ENCODE measurements around the gene FOXD4L1.
"Not testable (repeated sequence)": the region's sequence is repeated elsewhere in the genome, so short reads cannot be mapped to it uniquely, and the experiment has no call there.

FOXD4L1 gene

DNA sequence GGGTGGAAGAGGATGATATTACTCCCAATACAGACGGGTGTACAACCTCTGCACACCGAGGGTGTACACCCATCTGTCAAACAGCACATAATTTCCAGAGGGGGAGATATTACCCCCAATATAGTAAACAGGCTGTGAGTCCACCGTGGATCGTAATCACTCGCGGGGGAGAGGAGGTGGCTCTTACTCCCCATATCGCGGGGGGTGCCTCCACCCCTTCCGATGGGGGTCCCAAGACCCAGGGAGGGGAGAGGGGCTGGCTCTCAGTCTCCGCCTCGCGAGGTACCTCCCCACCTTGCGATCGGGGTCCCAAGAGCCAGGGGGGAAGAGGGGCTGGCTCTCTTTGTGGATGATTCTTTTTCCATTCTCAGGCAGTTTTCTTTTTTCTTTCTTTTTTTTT lies 13.4 kb downstream of the FOXD4L1 start:
- peaks cover 46% of the 10 kb centered on the region for H3K27me3 Mint-ChIP-seq (ENCODE audit: low read depth)
- H3K4me1 Mint-ChIP-seq; H3K9me3 Mint-ChIP-seq; H3K36me3 Mint-ChIP-seq (ENCODE audit: low read depth); H3K4me3 Mint-ChIP-seq; H3K27ac Mint-ChIP-seq: not testable (repeated sequence)

DNA sequence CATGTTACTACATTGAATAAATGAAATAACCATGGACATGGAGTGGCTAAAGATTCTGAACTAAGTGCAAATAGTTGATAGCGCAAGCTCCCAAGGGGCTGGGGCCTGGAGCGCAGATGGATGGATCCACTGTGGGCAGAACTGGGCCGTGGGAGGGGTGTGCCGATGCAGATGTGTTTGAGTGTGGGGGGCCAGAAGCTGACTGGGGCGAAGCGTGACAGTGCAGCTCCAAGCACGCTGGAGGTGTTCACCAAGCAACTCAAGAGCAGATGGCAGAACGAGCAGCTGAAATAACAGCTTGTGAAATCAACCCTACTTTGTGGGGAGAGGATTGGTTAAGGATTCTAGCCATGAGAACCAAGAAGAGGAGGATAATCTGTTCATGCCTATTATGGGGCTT lies 17.0 kb downstream of the FOXD4L1 start:
- not testable (repeated sequence) for H3K27ac Mint-ChIP-seq; H3K4me1 Mint-ChIP-seq; H3K9me3 Mint-ChIP-seq; H3K4me3 Mint-ChIP-seq; H3K36me3 Mint-ChIP-seq (ENCODE audit: low read depth)
- H3K27me3 Mint-ChIP-seq (ENCODE audit: low read depth) = peaks cover 17% of the 10 kb centered on the region

DNA sequence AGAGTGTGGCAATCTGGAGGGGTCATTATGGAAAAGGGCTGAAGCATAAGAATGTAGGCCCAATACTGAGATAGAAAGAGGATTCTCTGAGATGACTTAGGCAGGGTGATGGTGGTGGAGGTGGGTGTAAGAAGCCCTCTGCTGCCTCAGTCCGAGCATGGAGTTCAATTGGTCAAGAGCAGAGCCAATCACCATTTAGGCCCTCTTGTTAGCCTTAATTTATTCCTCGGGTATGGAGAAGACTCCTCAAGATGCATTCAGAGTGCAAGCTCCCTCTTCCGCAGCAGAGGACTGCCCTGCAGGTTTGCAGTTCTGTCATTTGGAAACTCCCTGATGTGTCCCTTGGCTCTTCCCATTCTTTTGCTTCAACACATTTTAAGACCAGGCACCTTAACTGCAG lies 17.5 kb downstream of the FOXD4L1 start:
- Mint-ChIP-seq H3K4me1 (peaks cover 10% of the 10 kb centered on the region), H3K27me3 (ENCODE audit: low read depth) (peaks cover 17% of the 10 kb centered on the region)
- not testable (repeated sequence) for H3K4me3 Mint-ChIP-seq; H3K27ac Mint-ChIP-seq; H3K36me3 Mint-ChIP-seq (ENCODE audit: low read depth); H3K9me3 Mint-ChIP-seq

DNA sequence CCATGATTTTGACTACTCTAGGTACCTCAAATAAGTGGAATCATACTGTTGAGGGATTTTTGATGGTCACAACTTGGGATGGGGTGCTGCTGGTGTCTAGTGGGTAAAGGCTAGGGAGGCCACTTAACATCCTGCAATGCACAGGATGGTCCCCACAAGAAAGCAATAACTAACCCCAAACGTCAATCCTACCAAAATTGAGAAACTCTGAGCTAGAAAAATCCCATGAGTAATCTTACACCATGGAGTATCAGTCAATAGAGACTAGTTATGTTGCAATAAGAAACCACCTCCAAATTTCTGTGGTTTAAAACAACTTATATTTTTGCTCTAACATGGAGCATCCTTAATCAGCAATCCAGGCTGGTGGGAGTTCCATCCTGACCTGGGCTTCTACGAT lies 18.6 kb downstream of the FOXD4L1 start:
- not testable (repeated sequence) for H3K9me3 Mint-ChIP-seq; H3K4me3 Mint-ChIP-seq; H3K27ac Mint-ChIP-seq; H3K36me3 Mint-ChIP-seq (ENCODE audit: low read depth)
- H3K27me3 Mint-ChIP-seq (ENCODE audit: low read depth) = peaks cover 16% of the 10 kb centered on the region
- H3K4me1 Mint-ChIP-seq = peaks cover 12% of the 10 kb centered on the region

DNA sequence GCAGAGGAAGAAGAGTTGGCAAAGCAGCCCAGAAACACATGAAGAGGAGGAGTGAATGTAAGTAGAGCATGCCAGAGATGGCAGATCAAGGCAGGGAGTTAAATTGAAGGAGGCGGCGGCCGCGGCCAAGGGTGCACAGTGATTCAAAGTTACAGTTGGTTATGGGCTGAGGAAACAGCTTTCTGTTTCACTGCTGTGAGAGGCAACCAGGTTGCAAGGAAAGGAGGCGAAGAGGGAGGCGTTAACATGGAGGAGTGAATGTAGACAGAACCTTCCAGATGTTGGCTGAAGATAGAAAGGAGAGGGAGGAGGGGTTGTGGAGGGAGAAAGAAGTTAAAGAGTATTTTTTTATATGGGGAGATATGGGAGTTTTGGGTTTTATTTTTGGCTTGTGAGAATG lies 22.4 kb downstream of the FOXD4L1 start:
- H3K27me3 Mint-ChIP-seq (ENCODE audit: low read depth); H3K36me3 Mint-ChIP-seq (ENCODE audit: low read depth); H3K4me1 Mint-ChIP-seq; H3K9me3 Mint-ChIP-seq: not testable (repeated sequence)
- H3K27ac Mint-ChIP-seq = peak overlapping the region; percentile 60 to 94 (median 89)
- peak overlapping the region; percentile 26 to 49 (median 30) for H3K4me3 Mint-ChIP-seq

DNA sequence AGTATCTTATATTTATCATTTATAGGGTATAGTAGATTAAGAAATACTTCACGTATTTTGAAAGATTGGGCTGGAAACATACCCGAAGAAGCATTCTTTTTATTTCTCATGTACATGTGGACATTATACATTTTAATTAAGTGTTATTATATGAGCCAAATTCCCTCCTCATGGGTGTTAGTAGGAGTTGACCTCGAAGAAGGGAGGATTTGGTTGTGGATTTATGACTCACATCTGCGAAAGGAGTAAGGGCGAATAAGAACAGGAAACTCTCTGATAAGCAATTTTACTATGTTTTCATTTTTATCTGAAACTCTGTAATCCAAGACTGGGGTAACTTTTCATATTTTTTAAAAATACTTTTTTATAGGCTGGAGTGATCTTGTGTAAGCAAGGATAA lies 23.0 kb downstream of the FOXD4L1 start:
- peak overlapping the region in 1 of 3 experiments; percentile 71 for H3K27ac Mint-ChIP-seq
- not testable (repeated sequence) for H3K4me3 Mint-ChIP-seq; H3K27me3 Mint-ChIP-seq (ENCODE audit: low read depth); H3K36me3 Mint-ChIP-seq (ENCODE audit: low read depth); H3K9me3 Mint-ChIP-seq; H3K4me1 Mint-ChIP-seq

DNA sequence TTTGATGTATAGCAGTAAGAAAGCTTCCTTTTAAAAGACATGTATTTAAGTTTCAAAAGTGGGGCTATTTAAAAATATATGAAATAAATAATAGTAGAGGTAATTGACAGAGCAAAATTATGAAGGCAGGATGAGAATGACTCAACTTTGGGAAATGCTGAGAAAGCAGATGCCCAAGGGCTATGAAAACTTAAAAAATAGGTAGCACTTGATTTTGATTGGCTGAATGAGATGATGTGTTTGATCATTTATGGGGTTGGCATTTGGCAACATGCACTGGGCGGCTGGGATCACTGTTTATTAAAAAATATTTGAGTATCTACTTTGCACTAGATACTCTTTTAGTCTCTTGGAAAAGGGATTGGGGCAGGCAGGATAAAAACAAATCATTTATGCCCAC lies 26.5 kb downstream of the FOXD4L1 start:
- H3K9me3 Mint-ChIP-seq; H3K27ac Mint-ChIP-seq; H3K36me3 Mint-ChIP-seq (ENCODE audit: low read depth); H3K4me3 Mint-ChIP-seq; H3K27me3 Mint-ChIP-seq (ENCODE audit: low read depth): not testable (repeated sequence)
- peaks cover 10% of the 10 kb centered on the region for H3K4me1 Mint-ChIP-seq

DNA sequence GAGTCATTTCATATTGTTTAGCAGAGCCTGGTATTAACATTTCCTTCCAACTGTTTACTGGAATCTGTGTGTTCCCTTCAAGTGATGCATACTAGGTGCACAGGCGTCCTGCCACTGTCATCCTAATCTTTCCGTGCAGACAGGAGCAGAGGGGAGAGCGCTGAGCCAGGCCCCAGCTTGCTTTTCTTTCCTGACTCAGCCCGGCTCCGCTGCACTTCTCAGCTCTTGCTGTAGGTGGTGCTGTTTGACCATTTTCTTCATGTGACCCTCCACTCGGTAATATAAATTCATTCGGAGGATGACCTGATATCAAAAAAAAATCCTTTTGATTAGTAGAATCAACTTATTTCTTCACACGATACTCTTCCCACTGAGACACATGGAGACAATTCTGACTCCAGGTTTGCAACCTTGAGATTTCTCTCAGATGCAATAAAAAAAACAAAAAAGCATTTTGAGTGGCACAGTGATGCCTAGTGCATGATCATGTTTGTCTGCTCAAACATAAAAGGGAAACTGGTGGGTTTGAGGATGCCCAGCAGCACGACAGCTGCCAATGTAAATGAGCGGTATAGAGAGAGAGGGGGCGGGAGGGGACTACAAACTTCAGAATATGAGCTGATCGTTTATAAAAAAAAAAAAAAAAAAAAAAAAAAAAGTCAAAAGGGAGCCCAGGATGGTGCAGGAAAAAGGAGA lies 29.0 kb downstream of the FOXD4L1 start:
- not testable (repeated sequence) for H3K27ac Mint-ChIP-seq; H3K27me3 Mint-ChIP-seq (ENCODE audit: low read depth); H3K4me3 Mint-ChIP-seq; H3K36me3 Mint-ChIP-seq (ENCODE audit: low read depth); H3K4me1 Mint-ChIP-seq; H3K9me3 Mint-ChIP-seq
- TF ChIP-seq, protein P1, sequence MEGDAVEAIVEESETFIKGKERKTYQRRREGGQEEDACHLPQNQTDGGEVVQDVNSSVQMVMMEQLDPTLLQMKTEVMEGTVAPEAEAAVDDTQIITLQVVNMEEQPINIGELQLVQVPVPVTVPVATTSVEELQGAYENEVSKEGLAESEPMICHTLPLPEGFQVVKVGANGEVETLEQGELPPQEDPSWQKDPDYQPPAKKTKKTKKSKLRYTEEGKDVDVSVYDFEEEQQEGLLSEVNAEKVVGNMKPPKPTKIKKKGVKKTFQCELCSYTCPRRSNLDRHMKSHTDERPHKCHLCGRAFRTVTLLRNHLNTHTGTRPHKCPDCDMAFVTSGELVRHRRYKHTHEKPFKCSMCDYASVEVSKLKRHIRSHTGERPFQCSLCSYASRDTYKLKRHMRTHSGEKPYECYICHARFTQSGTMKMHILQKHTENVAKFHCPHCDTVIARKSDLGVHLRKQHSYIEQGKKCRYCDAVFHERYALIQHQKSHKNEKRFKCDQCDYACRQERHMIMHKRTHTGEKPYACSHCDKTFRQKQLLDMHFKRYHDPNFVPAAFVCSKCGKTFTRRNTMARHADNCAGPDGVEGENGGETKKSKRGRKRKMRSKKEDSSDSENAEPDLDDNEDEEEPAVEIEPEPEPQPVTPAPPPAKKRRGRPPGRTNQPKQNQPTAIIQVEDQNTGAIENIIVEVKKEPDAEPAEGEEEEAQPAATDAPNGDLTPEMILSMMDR (IDR thresholded peaks at IDR 0.05; ENCODE audit: unreplicated experiment in 3 of 3) = peak in 2 of 3 experiments; percentile 7 to 16

DNA sequence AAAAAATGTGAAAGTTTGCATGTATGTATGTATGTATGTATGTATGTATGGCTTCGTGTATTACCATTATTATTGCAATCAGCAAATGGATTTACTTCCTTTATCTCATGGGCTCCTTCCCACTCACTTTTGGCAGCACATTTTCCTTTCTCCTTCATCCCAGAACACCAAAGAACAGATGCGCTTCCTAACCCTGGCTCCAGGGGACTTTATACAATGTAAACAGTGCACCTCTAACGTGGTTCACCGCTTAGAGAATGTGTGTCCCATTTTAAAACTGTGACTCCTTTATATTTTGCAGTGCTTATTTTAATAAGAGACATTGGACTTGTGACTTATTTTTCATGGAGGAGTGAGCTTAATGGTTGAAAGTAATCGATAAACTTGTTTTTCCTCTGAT lies 29.7 kb downstream of the FOXD4L1 start:
- not testable (repeated sequence) for H3K27me3 Mint-ChIP-seq (ENCODE audit: low read depth); H3K9me3 Mint-ChIP-seq; H3K4me3 Mint-ChIP-seq; H3K4me1 Mint-ChIP-seq; H3K36me3 Mint-ChIP-seq (ENCODE audit: low read depth)
- H3K27ac Mint-ChIP-seq = peak overlapping the region in 1 of 3 experiments; percentile 49

DNA sequence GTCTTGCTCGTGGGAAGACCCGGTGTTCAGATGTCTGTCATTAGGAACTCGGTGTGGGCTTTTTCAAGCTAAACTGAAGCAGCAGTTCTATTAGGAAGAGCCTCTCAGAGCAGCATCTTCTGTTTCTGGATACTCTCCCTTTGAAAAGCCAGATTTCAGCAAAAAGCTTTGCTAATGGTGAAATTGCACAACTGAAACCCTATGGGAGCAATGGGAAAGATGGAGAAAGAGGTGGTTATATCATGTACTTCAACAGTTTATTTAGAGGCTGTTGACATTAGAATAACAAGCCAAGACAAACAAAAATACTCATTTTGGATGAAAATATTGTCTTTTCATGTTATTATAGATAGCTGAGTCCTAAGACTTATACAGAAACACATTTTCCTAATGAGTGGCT lies 30.4 kb downstream of the FOXD4L1 start:
- H3K4me1 Mint-ChIP-seq; H3K9me3 Mint-ChIP-seq; H3K27ac Mint-ChIP-seq; H3K4me3 Mint-ChIP-seq; H3K36me3 Mint-ChIP-seq (ENCODE audit: low read depth): not testable (repeated sequence)
- peaks cover 11% of the 10 kb centered on the region for H3K27me3 Mint-ChIP-seq (ENCODE audit: low read depth)

DNA sequence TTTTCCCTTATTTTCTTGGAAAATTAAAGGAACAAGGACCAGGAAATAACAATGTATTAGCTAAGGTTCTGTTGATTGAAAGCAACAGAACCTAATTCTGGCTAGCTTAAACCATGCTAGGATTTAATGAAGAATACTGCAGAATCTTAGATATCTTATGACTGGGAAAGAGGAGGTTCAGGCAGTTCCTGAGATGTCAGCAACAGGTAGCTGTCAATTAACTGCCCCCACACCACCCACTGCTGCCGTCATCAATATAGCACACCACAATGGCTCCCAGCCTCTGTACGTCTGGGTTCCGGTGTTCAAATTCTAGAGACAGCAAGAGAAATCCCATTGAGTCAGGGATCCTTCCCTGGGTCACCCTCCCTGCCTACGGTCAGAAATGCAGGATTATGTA lies 34.5 kb downstream of the FOXD4L1 start:
- not testable (repeated sequence) for H3K4me1 Mint-ChIP-seq; H3K36me3 Mint-ChIP-seq (ENCODE audit: low read depth); H3K4me3 Mint-ChIP-seq; H3K27ac Mint-ChIP-seq; H3K9me3 Mint-ChIP-seq
- H3K27me3 Mint-ChIP-seq (ENCODE audit: low read depth) = peaks cover 11% of the 10 kb centered on the region

DNA sequence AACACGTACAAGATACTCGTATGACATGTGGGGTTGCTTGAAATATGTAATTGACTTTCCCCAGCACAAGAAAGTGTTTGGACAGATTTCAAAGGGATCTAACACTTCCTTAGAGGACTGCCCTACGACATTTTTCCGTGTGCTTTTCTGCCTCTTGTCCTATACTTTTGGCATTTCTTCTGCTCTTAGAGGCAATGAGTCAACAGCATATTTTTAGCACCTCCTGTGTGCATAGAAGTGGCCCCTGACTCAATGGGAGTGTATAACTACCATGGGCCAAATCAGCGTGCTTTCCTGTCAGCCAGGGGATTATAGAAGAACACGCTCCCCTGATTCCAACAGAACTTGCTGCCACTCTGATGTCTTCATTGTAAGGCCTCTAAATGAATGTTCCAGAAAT lies 38.1 kb downstream of the FOXD4L1 start:
- peaks cover 13% of the 10 kb centered on the region for H3K27me3 Mint-ChIP-seq (ENCODE audit: low read depth)
- not testable (repeated sequence) for H3K4me3 Mint-ChIP-seq; H3K27ac Mint-ChIP-seq; H3K4me1 Mint-ChIP-seq; H3K36me3 Mint-ChIP-seq (ENCODE audit: low read depth); H3K9me3 Mint-ChIP-seq

DNA sequence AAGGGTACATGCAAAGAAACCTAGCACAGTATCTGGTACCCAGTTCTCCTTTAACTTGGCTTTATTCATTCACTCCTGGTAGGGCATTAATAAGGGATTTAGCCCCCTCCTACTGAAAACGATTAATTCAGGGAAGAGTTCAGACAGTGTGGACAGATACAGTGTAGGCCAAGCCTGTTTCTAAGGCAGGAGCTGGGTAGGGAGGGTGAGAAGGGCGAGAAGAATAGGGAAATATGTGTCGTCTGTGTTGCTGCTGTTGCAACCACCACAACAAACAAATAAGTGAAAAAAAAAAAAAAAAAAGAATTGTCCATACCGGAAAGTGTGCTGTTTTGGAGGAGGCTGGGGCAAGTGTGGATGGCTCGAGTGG lies 42.4 kb downstream of the FOXD4L1 start:
- not testable (repeated sequence) for H3K4me1 Mint-ChIP-seq; H3K36me3 Mint-ChIP-seq (ENCODE audit: low read depth); H3K9me3 Mint-ChIP-seq
- peaks cover 14% of the 10 kb centered on the region for H3K27me3 Mint-ChIP-seq (ENCODE audit: low read depth)
- H3K4me3 Mint-ChIP-seq = peak overlapping the region; percentile 80 to 92 (median 91)
- peak overlapping the region; percentile 96 to 97 (median 97) for H3K27ac Mint-ChIP-seq

DNA sequence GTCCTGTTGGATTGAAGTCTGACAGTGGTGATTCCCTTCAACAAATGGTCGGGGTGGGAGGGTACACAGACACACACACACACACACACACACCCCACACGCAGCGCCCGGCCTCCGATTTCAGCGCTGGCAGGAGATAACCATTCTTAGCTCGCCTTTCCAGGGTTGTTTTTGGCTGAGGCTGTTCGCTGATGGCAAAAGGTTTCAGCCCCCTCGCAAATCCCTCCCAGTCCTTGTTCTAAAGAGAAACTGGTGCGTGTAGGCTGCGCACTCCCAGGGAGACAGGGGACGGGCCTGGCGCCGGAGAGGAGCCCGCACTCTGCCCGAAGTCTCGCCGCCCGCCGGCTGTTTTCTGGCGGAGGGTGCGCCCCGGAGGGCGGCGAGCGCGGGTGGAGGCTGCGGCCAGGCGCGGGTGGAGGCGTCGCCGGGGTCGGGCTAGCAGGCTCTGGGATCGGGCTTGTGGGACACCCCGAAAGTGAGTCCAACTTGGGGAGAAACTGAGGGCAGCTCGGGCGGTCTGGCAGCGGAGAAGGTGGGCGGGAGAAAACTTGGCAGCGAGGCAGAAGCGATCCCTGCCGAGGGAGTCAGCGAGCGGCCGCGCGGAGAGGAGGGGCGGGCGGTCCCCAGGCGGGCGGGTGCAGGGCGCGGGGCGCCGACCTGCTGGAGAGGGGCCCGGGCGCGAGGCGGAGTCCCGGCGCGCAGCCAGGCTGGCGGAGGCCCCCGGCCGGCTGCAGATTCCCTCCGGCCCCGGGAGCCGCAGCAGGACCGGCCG lies 42.9 kb downstream of the FOXD4L1 start:
- H3K9me3 Mint-ChIP-seq; H3K36me3 Mint-ChIP-seq (ENCODE audit: low read depth); H3K4me1 Mint-ChIP-seq: not testable (repeated sequence)
- H3K4me3 Mint-ChIP-seq = peak overlapping the region; percentile 80 to 92 (median 91)
- peaks cover 14% of the 10 kb centered on the region for H3K27me3 Mint-ChIP-seq (ENCODE audit: low read depth)
- peak overlapping the region; percentile 96 to 97 (median 97) for H3K27ac Mint-ChIP-seq

Measured in nephron (organoid).